NCI-H2196 (cell line): ENCODE data around the gene SLC41A3.
A peak's percentile ranks its signal among the peaks of the same experiment; 100 is the strongest.

Experiments
- DNase-seq: peaks from one replicate; lab custom pipeline; 2025; ENCODE audit not compliant: unreplicated experiment; lab: John Stamatoyannopoulos, UW

Gene SLC41A3

GRCh38 chr3:126121074-126121473 is 37.1 kb upstream of the SLC41A3 start:
- DNase-seq: no peak

DNA sequence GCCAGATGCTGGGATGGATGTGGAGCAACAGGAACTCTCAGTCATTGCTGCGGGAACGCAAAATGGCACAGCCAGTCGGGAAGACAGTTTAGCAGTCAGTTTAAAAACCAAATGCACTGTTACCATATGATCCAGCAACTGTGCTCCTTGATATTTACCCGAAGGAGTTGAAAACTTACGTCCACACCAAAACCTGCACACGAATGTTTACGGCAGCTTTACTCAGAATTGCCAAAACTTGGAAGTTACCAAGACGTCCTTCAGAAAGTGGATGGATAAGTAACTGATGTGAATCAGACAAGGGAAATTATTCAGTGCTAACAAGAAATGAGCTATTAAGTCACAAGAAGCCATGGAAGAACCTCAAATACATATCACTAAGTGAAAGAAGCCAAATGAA is 36.1 kb upstream of the SLC41A3 start:
- DNase-seq: no peak

GRCh38 chr3:126119008-126119675 is 35.2 kb upstream of the SLC41A3 start:
- DNase-seq: peak; percentile 48

DNA sequence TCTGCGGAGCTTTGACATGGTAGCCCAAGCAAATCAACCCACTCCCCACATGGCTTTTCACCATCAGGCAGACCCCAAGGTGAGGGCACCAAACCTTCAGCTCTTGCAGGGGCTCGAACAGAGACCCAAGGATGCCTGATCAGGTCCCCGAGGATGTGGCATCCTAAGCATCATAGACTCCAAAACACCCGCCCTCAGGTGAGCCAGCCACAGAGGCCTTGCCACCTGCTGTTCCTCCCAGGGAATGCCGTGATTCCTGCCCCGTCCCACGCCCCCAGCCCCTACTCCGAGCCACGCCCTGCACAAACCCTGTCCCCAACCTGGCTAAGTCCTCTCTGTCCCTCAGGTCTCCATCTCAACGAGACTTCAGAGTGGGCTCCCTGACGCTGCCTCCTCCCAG is 34.7 kb upstream of the SLC41A3 start:
- no peak for DNase-seq

GRCh38 chr3:126117786-126118185 is 33.9 kb upstream of the SLC41A3 start:
- no peak for DNase-seq

DNA sequence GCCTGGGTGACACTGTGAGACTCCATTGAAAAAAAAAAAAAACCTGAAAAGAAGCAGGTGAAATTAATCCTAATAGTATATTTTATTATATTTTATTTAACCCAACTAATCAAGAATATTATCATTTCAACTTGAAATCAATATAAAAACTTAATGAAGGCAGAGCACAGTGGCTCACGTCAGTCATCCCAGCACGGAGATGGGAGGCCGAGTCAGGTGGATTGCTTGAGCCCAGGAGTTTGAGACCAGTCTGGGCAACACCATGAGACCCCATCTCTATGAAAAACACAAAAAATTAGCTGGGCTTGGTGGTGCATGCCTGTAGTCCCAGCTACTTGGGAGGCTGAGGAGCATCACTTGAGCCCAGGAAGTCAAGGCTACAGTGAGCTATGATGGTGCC is 33.3 kb upstream of the SLC41A3 start:
- no peak for DNase-seq

GRCh38 chr3:126116526-126116925 is 32.6 kb upstream of the SLC41A3 start:
- DNase-seq: no peak

GRCh38 chr3:126114443-126115386 is 30.8 kb upstream of the SLC41A3 start:
- no peak for DNase-seq

GRCh38 chr3:126113733-126114442 is 30.0 kb upstream of the SLC41A3 start:
- DNase-seq: peak; percentile 22

GRCh38 chr3:126113238-126113555 is 29.3 kb upstream of the SLC41A3 start:
- no peak for DNase-seq

DNA sequence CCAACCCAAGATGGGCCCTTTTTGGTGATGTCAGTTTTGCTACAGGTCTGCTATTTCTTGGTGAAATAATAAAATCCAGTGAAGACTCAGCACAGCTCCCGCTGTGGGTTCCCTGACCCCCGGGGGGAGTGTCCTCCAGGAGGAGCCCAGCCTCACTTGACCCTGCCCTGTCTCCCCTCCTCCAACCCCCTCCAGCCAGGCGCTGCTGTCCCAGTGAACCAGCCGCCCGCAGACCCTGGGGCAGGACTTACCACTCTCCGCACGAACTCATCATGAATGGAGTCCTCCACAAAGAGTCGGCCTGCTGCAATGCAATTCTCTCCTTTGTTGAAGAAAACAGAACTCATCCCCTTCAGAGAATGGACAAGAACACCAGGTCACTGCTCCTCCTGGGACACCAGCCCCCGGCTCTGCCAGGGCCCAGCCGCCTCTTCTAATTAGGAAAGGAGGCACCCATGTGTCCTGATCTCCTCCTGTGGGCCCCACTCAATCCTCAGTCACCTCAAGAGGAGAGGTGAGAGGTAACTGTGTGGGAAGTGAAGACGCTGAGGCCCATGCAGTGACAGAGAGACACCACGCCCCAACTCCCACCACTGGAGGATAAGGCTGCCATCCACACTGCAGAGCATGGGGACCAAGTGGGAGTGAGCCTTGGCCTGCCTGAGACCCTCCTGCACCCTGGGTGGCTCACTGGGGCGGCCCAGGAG is 28.8 kb upstream of the SLC41A3 start:
- no peak for DNase-seq

DNA sequence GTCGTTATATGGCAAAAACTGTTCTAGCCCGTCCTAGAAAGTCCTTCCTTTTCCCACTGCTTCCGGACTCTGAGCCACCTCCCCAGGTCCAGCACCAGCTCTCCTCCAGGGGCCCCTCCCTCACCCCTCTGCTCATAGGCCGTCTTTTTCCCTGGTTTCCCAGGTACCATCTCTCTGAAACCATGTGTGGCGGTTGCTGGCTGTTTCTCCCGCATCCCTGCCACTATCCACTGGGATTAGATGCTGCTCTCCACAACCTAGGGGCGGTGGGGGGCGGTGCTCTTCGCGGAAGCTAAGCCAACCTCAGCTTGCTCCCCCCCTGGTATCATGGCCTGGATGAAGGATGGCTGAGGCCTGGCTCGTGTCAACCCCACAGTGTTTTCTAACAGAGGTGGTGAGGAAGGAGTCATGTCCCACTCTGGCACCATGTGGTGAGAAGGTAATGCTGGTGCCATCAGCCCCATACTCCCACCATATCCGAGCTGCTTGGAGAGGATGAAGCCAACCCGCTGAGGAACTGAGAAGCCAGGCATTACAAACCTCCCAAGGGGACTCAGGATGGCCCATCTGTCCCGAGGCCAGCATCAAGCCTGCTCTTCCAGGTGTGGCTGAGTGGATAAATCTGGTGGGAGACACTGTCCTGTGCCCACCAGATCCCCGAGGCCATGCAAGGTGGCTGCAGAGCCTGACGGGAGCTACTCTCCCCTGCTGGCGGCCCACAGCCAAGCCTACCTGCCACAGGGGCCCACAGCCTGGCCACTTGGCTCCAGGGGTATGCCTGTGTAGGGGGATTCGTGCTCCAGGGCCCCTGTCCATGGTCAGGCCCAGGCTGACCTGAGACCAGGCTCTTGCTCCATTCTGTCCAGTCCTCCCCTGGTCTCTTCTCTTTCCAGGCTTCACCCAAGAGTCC is 27.9 kb upstream of the SLC41A3 start:
- DNase-seq: no peak

GRCh38 chr3:126111126-126111551 is 27.2 kb upstream of the SLC41A3 start:
- DNase-seq: no peak

GRCh38 chr3:126110431-126111125 is 26.7 kb upstream of the SLC41A3 start:
- DNase-seq: no peak

DNA sequence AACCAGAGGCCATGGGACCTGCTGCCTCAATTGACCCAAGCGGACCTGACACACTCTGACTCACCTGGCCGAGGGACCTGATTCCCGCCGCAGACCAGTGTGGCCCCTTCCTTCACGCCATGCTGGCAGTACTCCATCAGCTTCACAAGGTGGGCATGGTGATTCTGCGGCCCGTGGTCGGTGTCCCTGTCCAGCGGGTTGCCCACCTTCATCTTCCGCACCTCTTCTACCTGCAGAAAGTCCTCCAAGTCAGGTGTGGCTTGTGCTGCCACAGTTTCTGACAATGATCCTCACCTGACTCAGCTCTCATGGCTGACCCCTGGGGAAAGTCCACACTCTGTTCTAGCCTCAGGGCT is 25.9 kb upstream of the SLC41A3 start:
- no peak for DNase-seq

- no peak for DNase-seq
These were observed 25.4 kb upstream of the SLC41A3 start for GRCh38 chr3:126109146-126109879.

DNA sequence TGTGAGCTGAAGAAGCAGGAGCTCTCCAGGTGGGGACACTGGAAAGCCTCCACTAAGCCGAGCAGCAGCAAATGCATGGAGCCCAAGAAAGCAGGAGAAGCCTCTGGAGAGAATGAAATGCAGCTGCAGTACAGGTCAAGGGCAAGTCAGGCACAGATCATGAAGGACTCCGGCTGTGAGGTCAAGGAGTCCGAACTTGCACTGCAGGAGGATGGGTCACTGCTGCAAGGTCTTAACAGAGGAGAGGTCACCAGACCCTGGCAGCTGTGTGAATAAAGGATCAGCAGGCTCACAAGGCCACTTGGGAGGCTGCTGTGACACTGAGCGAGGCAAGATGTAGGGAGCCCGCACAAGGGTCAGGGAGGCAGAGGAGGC is 24.7 kb upstream of the SLC41A3 start:
- no peak for DNase-seq

DNA sequence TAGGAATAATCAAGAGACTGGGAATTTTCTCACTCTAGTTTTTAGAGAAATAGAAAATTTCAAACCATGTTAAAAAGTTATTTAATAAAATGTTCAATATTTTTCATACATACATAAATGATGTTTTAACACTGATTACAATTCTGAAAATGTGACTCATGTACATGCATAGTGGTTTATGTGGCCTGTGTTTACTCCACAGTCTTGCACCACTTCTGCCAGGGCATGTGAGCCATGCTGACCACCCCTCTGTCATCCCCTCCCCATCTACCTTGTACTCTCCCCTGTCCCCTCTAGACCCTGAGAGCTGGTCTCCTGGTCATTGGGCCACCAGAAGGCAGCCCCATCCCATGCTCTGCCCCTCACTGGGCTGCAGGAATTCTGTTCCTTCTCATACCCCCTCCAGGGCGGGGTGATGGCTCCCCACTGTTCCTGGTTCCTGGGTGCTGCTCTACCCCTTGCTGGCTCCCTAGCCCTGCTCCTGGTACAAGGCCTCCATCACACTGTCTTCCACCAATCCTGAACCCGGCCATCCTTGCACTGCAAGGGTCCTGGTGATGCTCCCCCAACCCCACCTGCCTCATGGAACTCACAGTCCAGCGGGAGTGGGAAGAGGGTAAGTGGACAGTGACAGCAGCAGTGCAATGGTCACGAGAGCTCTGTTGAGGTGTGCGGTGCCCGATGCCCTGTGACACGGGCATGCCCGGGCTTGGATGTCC is 24.2 kb upstream of the SLC41A3 start:
- DNase-seq: no peak
